Measurements from ENCODE around the gene CPSF4.

DNA sequence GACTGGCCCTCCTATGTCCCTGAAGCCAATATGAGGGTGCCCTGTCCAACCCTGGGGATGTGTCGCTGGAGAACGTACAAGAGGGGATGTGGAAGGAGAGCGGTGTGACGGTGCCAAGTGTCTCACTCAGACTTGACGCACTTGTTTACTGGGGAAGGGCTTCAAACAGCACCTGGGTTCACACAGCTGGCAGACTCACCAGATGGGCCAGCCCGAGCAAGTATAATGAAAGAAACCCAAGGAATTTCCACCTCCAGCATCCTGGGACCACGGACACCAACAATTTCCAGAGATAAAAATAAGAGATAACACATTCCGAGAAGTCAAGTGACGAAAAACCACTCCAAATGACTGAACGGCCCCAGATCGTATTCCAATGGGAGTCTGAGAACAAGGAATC lies 21.9 kb downstream of the CPSF4 start:
- TF ChIP-seq CTCF (IDR thresholded peaks at IDR 0.05) (no peak), POLR2A (IDR thresholded peaks at IDR 0.05) (no peak)

All from lower leg skin (tissue), 3 donors.